NK-92 treated with Interleukin-12 subunit alpha and Interleukin-12 subunit beta, amount 100 ng/mL, for 24 hours (cell line): ENCODE measurements around the gene SCAMP4.
A peak's percentile ranks its signal among the peaks of the same experiment; 100 is the strongest.

Experiments
- DNase-seq: peaks from one replicate; lab custom pipeline; 2025; lab: John Stamatoyannopoulos, UW

Gene SCAMP4

DNA sequence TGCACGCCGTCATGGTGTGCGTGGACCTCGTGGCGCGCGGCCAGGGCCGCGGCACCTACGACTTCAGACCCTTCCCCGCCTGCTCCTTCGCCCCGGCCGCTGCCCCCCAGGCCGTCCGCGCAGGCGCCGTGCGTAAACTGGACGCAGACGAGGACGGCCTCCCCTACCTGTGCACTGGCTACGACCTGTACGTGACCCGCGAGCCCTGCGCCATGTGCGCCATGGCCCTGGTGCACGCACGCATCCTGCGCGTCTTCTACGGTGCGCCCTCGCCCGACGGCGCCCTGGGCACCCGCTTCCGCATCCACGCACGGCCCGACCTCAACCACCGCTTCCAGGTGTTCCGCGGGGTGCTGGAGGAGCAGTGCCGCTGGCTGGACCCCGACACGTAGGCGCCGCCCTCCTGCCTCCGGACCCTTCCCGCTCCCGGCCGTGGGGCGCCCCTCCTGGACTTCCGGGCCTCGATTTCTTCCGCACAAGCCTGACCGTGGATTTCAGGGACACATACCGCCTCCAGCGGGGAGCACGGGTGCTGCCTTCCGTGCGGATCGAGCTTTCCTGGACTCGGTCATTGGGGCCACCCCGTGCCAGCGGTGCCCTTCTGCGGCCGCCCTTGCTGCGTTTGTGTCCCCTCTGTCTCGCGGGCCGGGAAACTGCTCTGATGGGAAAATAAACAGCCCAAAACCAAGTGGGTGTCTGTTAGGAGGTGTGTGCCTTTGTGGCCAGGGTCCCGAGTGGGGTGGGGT is 7.7 kb downstream of the SCAMP4 start:
- DNase-seq: no peak

DNA sequence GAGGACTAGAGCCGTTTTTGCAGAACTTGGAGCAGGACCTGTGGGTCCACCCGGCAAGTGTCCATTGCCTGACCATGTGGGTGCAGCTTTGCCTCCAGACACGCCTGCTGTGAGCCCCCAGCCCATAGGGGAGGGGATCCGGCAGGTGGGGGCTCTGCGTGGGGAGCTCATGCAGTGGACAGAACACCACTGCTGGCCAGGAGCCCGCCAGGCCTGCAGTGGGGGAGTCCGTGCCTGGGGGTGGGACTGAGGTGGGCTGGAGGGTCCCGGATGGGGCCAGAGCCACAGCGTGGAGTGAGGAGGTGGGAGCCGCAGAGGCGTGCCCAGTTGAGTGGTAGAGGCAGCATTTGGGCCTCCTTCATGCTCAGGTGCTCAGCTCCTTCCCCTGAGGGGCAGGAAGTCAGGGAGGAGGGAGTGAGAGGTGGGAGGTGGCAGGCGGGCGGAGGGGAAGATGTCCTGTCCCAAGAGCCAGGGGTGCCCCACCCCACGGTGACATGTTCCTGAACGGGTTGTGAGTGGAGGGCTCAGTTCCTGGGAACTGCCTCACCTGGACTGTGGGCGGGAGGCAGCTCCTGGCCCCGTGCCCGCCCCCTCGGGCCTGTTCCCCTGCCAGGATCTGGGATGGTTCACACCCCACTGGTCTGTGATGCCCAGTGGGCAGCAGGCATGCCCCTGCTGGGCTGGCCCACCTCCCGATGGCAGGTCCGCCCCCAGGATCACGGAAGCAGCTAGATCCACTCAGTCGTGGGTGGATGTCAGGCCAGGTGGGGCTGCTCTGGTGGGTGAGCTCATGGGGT is 8.8 kb downstream of the SCAMP4 start:
- no peak for DNase-seq

DNA sequence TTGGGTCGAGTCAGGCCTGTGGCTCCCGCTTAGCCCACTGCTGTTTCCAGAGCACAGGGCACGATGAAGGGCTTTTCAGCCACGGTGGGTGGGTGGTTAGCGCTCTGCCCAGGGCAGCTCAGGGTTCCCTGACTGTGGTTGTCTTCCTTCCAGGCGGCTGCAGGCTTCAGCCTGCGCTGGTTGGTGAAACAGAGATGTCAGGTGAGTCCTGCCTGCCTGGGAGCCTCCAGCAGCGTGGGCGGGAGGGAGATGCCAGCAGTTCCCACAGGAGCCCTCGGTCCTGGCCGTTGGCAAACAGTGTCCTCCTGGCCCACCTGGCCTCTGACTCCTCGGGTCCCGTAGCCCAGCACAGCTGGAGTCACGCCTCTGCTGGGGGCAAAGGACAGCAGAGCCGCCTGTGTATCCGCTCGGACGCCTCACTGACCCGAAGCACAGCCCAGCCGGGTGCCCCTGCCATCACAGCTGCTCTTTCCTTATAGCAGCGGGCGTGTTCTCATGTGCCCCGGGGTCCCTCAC is 9.7 kb downstream of the SCAMP4 start:
- DNase-seq: no peak

DNA sequence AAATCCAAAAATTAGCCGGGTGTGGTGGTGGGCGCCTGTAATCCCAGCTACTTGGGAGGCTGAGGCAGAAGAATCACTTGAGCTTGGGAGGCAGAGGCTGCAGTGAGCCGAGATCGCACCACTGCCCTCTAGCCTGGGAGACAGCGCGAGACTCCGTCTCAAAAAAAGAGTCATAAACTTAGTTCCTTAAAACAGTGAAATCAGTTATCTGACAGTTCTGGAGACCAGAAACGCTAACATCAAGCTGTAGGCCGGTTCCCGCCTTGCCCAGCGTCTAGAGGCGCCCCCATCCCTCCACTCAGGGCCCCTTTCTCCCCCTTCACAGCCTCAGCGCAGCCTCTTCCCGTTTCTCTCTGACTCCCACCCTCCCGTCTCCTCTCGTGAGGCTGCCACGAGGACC is 11.9 kb downstream of the SCAMP4 start:
- DNase-seq: no peak

DNA sequence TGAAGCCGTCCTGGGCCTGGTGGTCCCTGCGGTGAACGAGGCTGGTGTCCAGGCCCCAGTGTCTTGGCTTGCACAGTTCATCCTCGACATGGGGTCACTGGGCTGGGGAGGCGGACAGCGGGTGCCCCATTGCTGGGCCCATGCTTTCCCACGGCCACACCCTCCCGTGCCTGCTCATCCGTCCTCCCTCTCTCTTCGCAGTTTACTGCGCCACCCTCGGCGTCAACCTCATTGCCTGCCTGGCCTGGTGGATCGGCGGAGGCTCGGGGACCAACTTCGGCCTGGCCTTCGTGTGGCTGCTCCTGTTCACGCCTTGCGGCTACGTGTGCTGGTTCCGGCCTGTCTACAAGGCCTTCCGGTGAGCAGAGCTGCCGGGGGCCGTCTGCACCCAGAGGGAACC is 12.7 kb downstream of the SCAMP4 start:
- DNase-seq: no peak

DNA sequence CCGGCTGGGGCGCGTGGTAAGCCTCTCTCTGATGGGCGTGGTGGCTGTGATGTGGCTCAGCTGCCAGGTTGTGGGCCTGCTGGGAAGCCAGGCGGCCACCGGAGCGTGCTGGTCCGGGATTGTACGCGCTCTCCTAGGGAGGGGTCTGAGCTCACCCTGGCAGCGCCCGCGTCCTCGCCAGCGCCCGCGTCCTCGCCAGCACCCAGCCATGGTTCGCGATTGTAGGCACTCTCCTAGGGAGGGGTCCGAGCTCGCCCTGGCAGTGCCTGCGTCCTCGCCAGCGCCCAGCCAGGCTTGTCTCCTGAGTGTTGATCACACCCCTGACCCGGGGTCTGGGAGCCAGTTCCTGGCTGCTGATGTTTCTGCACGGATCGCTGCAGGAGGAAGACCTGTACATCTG is 13.8 kb downstream of the SCAMP4 start:
- no peak for DNase-seq

DNA sequence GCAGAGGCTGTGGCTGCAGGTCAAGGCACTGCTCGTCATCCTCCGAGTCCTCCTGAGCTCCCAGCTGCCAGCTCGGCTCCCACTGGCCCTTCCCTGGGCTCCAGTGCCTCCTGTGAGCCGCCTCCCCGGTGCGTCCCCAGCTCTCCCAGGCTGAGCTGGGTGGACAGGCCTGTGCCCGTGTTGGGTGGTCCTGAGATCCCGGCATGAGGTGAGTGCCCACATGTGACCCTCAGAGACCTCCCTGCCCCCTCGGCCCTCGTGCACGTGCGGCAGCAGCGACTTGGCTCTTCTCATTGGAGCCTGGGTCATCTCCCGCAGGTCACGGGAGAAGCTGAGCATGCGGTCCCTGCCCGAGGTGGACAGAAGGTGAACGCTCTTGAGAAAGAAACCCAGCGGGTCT is 15.4 kb downstream of the SCAMP4 start:
- no peak for DNase-seq

DNA sequence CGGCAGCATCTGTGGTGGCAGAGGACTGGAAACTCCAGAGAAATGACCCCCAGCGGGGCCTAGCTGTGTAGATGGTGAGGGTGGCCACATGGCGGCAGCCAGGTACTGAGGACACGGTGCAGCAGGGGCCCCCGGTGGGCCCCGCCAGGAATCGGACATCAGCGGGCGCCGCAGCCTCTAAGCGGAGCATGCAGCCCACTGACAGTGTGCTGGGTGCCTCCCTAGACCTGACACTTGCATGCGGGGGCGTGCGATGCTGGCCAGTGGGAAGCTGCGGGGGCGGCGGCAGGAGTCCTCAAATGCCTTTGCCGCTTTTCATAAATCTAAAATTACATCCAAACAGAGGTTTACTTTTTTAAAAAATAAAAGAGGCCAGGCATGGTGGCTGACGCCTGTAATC is 16.1 kb downstream of the SCAMP4 start:
- no peak for DNase-seq

DNA sequence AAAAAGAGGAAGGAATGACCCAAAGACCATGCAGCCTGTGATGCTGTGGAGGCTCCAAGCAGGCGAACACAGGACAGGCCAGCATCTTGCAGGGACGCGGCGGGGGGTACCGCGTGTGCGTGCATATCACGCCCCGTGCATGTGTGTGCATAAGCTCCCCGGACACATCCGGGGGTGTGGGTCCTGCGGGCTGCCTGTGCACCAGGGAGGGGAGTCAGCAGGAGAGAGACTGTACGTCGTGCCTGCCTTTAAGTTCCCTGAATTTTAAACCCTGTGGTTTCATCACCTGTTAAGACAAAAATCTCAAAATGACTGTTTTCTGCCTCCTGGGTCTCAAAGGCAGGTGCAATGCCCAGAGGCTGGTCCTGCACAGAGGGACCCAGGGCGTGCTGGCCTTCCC is 16.6 kb downstream of the SCAMP4 start:
- DNase-seq: no peak

DNA sequence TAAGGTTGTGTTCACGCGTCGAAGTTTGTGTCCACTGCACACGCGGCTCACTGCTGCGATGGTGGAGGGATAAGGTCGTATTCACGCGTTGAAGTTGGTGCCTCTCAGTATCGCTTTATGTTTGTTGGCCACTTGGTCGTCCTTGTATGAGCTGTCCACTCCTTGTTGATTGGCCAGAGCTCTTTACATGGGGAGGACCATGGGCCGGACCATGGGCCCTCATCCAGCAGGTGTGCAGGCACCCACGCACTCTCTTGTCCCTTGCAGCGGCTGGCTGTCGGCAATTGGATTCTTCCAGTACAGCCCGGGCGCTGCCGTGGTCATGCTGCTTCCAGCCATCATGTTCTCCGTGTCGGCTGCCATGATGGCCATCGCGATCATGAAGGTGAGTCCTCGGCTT is 17.6 kb downstream of the SCAMP4 start:
- DNase-seq: no peak

DNA sequence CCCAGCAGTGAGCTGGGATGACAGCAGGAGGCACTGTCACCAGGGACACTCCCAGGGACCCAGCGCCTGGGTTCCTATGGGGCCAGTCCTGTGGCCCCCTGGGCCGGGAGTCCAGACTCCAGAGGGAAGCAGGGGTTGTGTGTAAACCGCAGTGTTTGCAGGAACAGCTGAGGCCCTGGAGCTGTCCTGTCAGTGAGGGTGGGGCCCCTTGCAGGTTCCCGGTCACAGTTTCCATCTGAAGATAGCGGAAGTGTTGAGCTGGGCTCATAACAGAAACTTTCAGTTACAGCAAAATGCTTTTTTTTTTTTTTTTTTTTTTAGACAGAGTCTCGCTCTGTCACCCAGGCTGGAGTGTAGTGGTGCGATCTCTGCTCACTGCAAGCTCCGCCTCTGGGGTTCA is 18.1 kb downstream of the SCAMP4 start:
- DNase-seq: no peak

DNA sequence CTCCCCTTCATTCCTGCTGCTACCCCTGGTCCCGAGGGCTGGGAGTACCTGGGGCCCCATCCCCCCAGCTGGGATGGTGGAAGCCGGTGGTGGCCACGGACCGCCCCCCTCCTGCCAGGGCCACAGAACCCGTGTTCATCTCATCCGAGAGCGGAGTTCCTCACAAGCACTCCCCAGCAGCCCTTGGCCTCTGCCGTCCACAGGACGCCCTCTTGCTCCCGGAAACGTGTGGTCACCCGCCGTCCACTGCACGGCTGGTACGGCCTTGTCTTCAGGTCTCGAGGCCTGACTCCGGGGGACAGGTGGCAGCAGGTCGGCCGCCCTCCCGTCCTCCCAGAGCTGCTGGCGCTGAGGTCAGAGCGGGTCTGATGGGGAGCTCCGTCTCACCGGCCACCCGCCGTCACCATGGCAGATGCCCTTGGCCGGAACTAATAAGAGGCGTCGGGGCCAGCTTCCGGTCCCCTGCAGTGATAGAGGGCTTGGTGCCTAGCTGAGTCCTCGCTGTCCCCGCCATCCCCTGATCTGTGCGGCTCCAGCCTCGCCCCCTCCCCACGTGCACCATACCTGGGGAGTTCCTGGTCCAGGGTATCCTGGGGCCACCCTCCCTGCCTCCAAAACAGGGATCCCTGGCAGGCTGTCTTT is 19.2 kb downstream of the SCAMP4 start:
- DNase-seq: no peak

DNA sequence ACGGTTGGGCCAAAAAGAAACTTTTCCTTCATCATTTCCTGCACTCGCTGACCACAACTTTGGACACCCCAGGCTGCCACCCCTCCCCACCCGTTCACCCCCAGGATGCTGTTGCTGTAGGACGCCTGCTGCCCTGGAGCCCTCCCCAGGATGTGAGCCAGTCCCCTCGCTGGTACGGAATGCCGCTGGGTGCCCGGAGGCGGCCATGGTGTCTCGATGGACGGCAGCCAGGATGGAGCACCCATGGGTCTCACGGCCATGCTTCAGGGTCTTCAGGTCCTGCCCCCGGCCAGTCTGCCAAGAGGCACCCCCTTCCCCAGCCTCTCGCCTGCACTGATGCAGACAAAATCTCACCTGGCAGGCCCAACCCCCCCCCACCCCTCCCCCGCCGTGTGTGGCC is 20.3 kb downstream of the SCAMP4 start:
- no peak for DNase-seq

DNA sequence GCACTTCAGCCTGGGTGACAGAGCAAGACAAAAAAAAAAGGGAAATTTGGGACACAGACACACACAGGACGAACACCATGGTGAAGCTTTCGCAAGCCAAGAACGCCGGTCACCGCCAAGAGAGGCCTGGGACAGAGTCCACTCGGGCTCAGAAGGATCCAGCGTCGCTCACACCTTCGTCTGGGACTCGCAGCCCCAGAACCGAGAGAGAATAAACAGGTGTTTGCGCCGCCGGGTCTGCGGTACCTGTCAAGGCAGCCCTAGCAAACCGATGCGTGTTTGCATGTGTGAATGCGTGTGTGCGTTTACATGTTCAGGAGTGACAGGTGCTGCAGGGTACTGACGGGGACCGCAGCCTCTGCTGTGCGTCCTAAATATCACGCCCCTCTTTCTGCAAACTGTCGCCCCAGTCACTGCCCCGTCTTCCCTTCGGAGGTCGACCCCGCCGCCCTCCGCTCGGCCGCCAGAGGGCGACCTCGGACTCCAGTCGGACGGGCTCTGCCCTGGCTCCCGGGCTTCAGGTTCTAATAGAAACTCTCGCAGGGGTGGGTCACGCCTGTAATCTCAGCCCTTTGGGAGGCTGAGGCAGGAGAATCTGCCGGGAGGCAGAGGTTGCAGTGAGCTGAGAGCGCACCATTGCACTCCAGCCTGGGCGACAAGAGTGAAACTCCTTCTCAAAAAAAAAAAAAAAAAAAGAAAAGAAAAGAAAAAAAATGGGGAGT is 24.0 kb downstream of the SCAMP4 start:
- peak; percentile 43 for DNase-seq

DNA sequence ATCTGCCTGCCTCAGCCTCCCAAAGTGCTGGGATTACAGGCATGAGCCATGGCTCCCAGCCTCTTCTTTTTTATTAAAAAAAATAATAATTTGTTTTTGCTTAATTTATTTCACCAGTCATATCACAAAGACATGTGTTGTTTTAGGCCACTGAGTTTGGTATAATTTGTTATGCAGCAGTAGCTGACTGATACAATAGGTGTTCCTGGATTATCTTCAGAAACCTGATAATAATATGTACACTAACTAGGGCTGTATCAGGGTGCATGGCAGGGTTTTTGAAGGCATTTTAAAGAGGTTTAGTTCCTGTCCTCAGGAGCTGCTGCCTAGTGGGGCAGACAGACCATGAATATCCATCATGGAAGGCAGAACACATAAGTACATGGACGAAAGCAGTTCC is 26.2 kb downstream of the SCAMP4 start:
- DNase-seq: no peak

DNA sequence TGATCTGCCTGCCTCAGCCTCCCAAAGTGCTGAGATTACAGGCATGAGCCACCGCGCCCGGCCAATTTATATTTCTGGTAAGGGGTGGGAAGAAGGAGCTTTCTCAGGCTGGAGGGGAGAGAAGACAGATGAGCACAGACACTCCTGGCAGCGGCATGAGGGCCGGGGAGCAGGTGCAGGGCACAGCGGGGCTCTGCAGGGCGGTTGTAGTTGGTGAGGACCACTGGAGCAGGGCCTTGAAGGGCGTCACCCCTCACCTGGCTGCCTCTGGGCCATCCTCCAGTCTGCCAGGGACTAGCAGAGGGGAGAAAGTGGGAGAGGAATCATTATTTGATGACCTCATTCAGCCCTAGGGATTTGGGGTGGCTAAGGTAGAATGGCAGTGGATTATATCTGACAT is 27.2 kb downstream of the SCAMP4 start:
- DNase-seq: no peak

DNA sequence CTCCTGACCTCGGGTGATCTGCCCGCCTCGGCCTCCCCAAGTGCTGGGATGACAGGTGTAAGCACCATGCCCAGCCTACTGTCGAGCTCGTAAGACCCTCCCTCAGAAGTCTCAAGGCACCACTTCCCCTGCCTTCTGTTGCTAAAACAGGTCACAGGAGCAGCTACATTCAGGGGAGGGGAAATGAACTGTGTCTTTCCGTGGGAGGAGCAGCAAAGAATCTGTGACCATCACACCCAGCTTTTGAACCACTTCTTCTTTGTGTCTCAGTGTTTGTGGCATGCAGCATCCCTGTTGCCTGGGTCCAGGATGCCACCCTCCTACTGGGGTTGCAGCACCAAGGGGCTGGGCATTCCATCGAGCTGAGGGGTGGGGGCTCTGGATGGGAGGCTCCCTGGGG is 28.0 kb downstream of the SCAMP4 start:
- DNase-seq: no peak

DNA sequence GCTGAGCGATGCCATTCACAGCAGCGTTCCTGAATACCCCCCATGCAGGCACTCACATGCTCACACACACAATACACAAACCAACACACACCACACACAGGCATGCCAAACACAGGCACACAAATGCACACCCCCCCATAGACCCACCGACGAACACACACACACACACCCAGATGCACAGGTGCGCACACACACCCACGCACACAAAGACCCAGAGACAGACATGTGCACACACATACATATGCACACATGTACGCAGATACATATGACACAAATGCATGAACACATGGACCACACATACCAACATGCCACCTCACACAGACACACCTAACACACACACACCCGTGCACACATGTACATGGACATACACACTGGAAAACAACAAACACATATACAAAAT is 28.7 kb downstream of the SCAMP4 start:
- no peak for DNase-seq

DNA sequence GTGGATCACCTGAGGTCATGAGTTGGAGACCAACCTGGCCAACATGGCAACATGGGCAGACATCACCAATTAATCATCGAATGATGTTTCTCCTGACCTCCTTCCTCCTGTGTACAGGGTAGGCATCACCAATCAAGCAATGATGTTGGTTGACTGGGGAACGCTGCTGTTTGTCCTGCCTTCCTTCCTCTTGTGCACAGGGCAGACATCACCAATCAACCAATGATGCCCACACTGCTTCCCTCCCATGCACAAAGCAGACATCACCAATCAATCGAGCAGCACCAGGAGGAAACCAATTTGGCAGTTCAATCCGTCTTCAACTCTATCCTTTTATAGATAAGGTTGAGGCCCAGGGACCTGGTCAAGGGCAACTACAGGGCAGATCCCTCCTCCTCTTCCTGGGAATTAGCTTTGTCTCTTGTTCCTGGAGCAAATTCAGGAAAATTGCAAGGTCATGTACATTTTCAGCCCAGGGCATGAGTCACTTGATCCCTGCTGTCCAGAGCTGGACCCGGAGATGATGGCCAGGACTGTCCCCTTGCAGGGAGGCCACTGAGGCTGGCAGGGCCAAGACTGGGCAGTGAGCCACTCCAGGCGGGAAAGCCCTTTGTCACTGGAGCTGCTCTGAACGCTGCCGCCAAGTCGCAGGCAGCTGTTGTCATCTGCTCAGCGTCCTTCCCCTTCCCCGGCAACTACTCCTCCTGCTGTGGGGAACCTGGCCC is 30.4 kb downstream of the SCAMP4 start:
- no peak for DNase-seq

DNA sequence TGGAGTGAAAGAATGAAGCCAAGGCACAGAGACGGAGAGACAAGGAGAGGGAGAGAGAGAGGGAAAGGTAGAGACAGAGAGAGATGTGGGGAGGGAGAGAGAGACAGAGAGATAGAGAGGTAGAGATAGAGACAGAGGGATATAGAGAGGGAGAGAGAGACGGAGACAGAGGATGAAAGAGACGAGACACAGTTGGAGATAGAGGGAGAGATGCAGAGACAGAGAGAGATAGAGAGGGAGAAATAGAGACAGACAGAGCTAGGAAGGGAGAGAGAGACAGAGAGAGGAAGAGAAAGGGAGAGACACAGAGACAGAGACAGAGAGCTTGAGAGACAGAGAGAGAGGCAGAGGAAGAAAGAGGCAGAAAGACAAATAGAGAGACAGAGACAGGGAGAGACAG is 31.2 kb downstream of the SCAMP4 start:
- no peak for DNase-seq

DNA sequence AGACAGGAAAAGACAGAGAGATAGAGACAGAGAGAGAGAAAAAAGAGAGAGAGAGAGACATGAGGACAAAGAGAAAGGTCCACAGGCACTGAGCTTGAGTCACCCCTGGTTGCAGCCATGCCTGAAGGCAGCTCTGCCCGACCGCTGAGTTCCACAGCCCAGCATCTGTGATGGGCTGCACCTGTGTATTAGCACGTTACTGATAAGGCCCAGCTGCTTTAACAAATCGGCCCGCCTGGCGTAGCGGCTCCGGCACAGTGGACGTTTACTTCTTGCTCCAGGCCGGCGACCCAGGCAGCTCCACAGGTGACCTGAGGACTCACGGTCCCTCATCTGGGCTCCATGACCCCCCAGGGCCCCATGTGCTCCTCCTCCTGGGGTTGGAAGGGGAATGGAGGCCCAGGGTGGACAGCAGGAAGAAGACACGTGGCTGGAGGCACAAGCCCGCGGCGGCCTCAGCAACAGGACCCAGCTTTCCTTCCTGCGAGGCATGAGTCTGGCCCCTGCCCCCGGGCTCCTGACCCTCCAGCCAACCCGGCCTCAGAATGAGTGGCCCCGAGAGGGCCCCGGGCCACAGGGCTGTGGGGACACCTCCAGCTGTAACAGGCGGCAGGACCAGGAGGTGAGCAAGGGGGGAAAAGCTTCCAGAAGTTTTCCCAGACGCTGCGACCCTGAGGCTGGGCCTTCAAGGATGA is 31.9 kb downstream of the SCAMP4 start:
- DNase-seq: no peak
